ENCODE data around the gene RIGI.

RIGI gene

DNA sequence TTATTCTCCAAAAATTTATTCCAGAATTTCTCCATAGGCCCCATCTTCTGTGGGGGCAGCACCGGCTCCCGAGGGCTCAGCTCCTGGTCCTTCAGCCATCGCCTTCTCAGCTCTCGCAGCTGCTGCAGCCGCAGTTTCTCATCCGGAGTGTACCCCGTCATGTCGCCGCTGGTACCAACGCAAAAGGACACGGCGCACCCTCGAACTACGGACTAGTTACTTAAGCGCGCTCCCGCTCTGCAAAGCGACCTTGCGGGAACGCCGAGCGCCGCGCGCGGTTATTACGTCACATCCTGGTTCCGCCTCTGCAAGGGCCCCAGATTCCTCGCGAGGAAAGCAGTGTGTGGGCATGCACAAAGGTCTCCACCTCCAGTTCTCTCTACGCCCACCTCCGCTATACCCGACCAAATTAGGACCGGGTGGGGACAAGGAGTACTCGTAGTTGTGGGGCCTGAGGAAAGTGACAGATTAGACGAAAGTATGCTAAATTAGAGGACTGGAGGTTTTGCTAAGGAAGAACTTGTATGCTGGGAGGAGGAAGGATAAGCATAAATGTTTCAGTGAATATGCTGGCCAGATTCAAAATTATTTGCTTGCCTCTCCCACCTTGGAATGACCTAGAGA lies 47.0 kb upstream of the RIGI start, which contains the start of gene NDUFB6:
TSS of gene NDUFB6 (minus strand) at position 260 of the 624 bp plus-strand sequence. CDS start at position 161, 99 bp downstream.
- Histone ChIP-seq H3K27me3 (ENCODE audit: low read length) (no peaks in the 10 kb centered on the region), H3F3A (ENCODE audit: insufficient read depth) (peaks cover 13% of the 10 kb centered on the region; the same call in 1 of the 2 replicates), H2AFZ (ENCODE audit: low read depth, low read length, severe bottlenecking) (peak within 1 kb of the TSS; percentile 72), H3K4me2 (ENCODE audit: low read depth, low read length, poor library complexity, severe bottlenecking) (peak within 1 kb of the TSS; percentile 85), H3K9me3 (ENCODE audit: insufficient read depth, low read length) (no peaks in the 10 kb centered on the region), H3K9me2 (replicated peaks; ENCODE audit: insufficient read depth, low read length) (no peaks in the 10 kb centered on the region), H3K9ac (ENCODE audit: low read length) (peak within 1 kb of the TSS; percentile 71), H3K27ac (ENCODE audit: low read depth, low read length) (peak within 1 kb of the TSS; percentile 45), H3K79me2 (ENCODE audit: insufficient read depth, low read length) (peaks cover 36% of the 10 kb centered on the region), H3K36me3 (ENCODE audit: low read length) (no peaks in the 10 kb centered on the region), H4K20me1 (ENCODE audit: low read depth, low read length) (peaks cover 3% of the 10 kb centered on the region; the same call in 1 of the 2 replicates), H3K4me3 (ENCODE audit: insufficient read depth, low read length, poor library complexity, severe bottlenecking) (peak within 1 kb of the TSS; percentile 83)
- TF ChIP-seq, protein P1, sequence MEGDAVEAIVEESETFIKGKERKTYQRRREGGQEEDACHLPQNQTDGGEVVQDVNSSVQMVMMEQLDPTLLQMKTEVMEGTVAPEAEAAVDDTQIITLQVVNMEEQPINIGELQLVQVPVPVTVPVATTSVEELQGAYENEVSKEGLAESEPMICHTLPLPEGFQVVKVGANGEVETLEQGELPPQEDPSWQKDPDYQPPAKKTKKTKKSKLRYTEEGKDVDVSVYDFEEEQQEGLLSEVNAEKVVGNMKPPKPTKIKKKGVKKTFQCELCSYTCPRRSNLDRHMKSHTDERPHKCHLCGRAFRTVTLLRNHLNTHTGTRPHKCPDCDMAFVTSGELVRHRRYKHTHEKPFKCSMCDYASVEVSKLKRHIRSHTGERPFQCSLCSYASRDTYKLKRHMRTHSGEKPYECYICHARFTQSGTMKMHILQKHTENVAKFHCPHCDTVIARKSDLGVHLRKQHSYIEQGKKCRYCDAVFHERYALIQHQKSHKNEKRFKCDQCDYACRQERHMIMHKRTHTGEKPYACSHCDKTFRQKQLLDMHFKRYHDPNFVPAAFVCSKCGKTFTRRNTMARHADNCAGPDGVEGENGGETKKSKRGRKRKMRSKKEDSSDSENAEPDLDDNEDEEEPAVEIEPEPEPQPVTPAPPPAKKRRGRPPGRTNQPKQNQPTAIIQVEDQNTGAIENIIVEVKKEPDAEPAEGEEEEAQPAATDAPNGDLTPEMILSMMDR (IDR thresholded peaks at IDR 0.05; ENCODE audit: insufficient read depth, low read length, poor library complexity, severe bottlenecking) = no peak
- TF ChIP-seq EZH2phosphoT487 (conservative IDR thresholded peaks at IDR 0.05; ENCODE audit: low read length) = no peak

DNA sequence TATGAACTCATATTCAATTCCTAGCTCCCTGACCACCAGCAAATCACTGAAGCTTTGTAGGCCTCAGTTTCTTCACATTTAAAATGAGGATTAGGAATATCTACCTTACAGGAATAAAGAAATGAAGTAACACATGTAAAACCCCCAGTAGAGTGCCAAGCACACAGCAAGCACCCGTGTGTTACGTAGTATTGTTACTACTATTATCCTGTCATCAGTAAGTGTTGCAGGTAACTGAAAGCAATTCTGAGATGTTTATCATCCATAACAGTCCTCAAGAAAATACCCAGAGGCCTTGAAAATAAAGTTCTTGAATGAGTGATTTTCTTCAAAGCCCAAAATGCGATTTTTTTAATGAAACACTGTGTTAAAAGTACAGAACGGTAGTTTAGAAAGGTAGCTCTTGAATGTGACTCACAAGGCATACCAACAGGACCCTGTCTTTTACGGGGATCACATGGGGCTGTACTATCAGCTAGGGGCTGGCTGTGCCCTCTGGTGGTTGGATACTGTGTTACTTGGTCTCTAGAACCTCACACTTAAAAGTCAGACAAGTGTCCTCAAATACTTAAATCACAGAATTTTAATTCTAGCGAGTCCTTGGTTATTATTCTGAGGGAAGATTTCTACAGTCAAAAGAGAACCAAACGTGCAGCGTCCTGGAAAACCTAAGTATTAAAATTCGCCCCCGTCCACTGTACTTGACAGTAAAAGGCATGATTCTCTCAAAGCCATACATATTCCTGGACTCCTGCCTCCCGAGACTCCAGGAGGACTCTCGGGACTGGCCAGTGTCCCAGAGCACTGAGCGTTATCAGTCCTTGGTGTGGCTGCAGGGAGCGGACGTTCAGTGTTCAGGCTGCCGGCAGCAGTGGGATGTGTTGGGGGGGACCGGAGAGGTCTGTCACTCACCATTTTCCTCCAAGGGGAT lies 46.2 kb upstream of the RIGI start:
- H3K27me3 ChIP-seq (ENCODE audit: low read length) = no peaks in the 10 kb centered on the region
- peak overlapping the region; percentile 72 for H2AFZ ChIP-seq (ENCODE audit: low read depth, low read length, severe bottlenecking)
- no peaks in the 10 kb centered on the region for H3K9me3 ChIP-seq (ENCODE audit: insufficient read depth, low read length)
- peak overlapping the region; percentile 83 for H3K4me3 ChIP-seq (ENCODE audit: insufficient read depth, low read length, poor library complexity, severe bottlenecking)
- no peaks in the 10 kb centered on the region for H3K9me2 ChIP-seq (replicated peaks; ENCODE audit: insufficient read depth, low read length)
- H4K20me1 ChIP-seq (ENCODE audit: low read depth, low read length) = peaks cover 3% of the 10 kb centered on the region; the same call in 1 of the 2 replicates
- peaks cover 13% of the 10 kb centered on the region; the same call in 1 of the 2 replicates for H3F3A ChIP-seq (ENCODE audit: insufficient read depth)
- H3K9ac ChIP-seq (ENCODE audit: low read length) = peak overlapping the region; percentile 71
- no peaks in the 10 kb centered on the region for H3K36me3 ChIP-seq (ENCODE audit: low read length)
- H3K4me2 ChIP-seq (ENCODE audit: low read depth, low read length, poor library complexity, severe bottlenecking) = peak overlapping the region; percentile 85
- peaks cover 36% of the 10 kb centered on the region for H3K79me2 ChIP-seq (ENCODE audit: insufficient read depth, low read length)
- TF ChIP-seq, protein P1 (IDR thresholded peaks at IDR 0.05; ENCODE audit: insufficient read depth, low read length, poor library complexity, severe bottlenecking) = peak; percentile 98
- no peak for TF ChIP-seq EZH2phosphoT487 (conservative IDR thresholded peaks at IDR 0.05; ENCODE audit: low read length)
- peak overlapping the region; percentile 45 for H3K27ac ChIP-seq (ENCODE audit: low read depth, low read length)

DNA sequence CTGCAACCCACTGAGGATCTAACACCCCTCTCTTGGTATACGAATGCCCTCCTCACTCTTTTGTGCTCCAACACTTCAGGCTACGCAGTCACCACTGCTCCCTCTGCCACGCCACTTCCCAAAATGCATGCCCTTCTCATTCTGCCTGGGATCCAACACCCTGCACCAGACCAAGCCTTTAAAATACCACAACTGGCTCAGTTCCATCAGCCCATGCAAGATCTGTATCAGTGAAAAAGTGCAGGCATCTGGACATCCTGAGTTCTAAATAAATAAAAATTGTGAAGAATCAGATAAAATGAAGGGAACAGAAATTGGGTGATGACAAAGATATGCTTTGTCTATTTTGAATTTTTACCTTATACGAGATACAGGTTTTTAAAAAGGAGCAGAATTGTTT lies 44.3 kb upstream of the RIGI start:
- Histone ChIP-seq H2AFZ (ENCODE audit: low read depth, low read length, severe bottlenecking) (no peak overlapping the region), H3F3A (ENCODE audit: insufficient read depth) (peaks cover 13% of the 10 kb centered on the region; the same call in 1 of the 2 replicates), H3K27me3 (ENCODE audit: low read length) (no peaks in the 10 kb centered on the region), H3K9ac (ENCODE audit: low read length) (no peak overlapping the region), H3K27ac (ENCODE audit: low read depth, low read length) (no peak overlapping the region), H3K9me3 (ENCODE audit: insufficient read depth, low read length) (no peaks in the 10 kb centered on the region), H4K20me1 (ENCODE audit: low read depth, low read length) (peaks cover 3% of the 10 kb centered on the region; the same call in 1 of the 2 replicates), H3K4me3 (ENCODE audit: insufficient read depth, low read length, poor library complexity, severe bottlenecking) (no peak overlapping the region), H3K4me2 (ENCODE audit: low read depth, low read length, poor library complexity, severe bottlenecking) (peak overlapping the region; percentile 85), H3K79me2 (ENCODE audit: insufficient read depth, low read length) (peaks cover 42% of the 10 kb centered on the region), H3K36me3 (ENCODE audit: low read length) (no peaks in the 10 kb centered on the region), H3K9me2 (replicated peaks; ENCODE audit: insufficient read depth, low read length) (no peaks in the 10 kb centered on the region)
- TF ChIP-seq, protein P1 (IDR thresholded peaks at IDR 0.05; ENCODE audit: insufficient read depth, low read length, poor library complexity, severe bottlenecking) = no peak
- no peak for TF ChIP-seq EZH2phosphoT487 (conservative IDR thresholded peaks at IDR 0.05; ENCODE audit: low read length)

All from SU-DHL-6 (cell line).